ENCODE data around the gene DOK7.

DNA sequence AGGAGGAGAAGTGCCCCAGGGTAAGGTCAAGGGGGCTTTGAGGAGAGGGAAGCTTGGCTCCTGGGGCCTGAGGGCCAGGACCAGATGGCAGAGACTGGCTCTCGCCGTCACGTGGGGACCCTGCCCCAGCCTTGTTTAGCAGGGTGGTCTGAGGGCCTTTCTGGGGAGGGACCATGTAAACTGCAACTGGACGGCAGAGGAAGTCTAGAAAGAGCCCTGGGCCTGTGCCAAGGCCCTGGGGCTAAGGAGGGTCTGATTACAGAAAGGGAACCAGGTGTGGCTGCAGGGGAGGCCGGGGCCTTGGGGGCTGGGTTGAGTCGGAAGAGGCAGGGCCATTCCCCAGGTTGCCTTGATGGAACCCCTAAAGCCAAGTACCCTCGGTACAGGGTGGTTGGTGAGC, 23.1 kb upstream of the DOK7 start:
- TF ChIP-seq, protein P1, sequence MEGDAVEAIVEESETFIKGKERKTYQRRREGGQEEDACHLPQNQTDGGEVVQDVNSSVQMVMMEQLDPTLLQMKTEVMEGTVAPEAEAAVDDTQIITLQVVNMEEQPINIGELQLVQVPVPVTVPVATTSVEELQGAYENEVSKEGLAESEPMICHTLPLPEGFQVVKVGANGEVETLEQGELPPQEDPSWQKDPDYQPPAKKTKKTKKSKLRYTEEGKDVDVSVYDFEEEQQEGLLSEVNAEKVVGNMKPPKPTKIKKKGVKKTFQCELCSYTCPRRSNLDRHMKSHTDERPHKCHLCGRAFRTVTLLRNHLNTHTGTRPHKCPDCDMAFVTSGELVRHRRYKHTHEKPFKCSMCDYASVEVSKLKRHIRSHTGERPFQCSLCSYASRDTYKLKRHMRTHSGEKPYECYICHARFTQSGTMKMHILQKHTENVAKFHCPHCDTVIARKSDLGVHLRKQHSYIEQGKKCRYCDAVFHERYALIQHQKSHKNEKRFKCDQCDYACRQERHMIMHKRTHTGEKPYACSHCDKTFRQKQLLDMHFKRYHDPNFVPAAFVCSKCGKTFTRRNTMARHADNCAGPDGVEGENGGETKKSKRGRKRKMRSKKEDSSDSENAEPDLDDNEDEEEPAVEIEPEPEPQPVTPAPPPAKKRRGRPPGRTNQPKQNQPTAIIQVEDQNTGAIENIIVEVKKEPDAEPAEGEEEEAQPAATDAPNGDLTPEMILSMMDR (IDR thresholded peaks at IDR 0.05), result no peak
- TF ChIP-seq POLR2A (IDR thresholded peaks at IDR 0.05) (no peak), EP300 (IDR thresholded peaks at IDR 0.05) (no peak), POLR2AphosphoS5 (IDR thresholded peaks at IDR 0.05) (no peak)

All from sigmoid colon (tissue), 4 donors.